K562 (cell line): ENCODE data around the gene IFT122. TPM values are rescaled to one million over a fixed set of nuclear protein-coding genes. Genes with fewer than 3 reads are reported as not detected.

Experiments
- ATAC-seq: fragments of 200-7000 bp; cut with Tn5 transposase; 3 replicates; pipeline ENCODE4 v1.9.1; 2020; ENCODE audit warnings: moderate library complexity
- BruUV-seq: library from RNA; stranded (reverse); fragments of 400-500 nt; replicated peaks from 2 replicates; lab custom pipeline; 2021; lab: Mats Ljungman, UMichigan
- CTCF ChIA-PET: fragments of 300-600 bp; formaldehyde crosslinking; extraction: SDS; loops from one replicate; lab custom pipeline; 2021; ENCODE audit warnings: low intra/inter-chr PET ratio; lab: Yijun Ruan, JAX
- POLR2A ChIA-PET: fragments of 300-600, 350-650 bp; sonication (Branson Sonifier 250); formaldehyde crosslinking; extraction: SDS; loops from one replicate; lab custom pipeline; 2021; ENCODE audit warnings: antibody characterized with exemption, inconsistent platforms; lab: Yijun Ruan, JAX
- DNase-seq, 4 experiments: peaks; one replicate each; pipeline versions ENCODE4 v3.0.0 to v3.0.0-alpha.2; 2011 to 2018; ENCODE audit warnings: low spot score in 3 of 4, mixed read lengths in 3 of 4; ENCODE audit errors: extremely low read depth in 1 of 4
- FAIRE-seq: peaks from 2 replicates; lab custom pipeline; 2011; peaks lifted over from hg19 to GRCh38; lab: Jason Lieb, UNC
- H2AFZ ChIP-seq: 2 replicates; pipeline ENCODE4 v1.6.0; 2011; ENCODE audit warnings: low read depth, low read length, control low read depth, inconsistent platforms
- H3K27ac ChIP-seq: fragments of 200-600 bp; 3 replicates; pipeline ENCODE4 v1.8.0; 2011; ENCODE audit warnings: low read depth, mild to moderate bottlenecking, control low read depth, inconsistent platforms, low read length, moderate library complexity, mixed read lengths; ENCODE audit errors: extremely low read depth
- H3K27me3 ChIP-seq, 2 experiments: fragments of 300-600 bp in 1 of 2; 2 replicates in 1 of 2; 3 replicates in 1 of 2; pipeline versions ENCODE4 v1.6.0 to v1.8.0; 2011; ENCODE audit warnings: inconsistent platforms in 2 of 2, low read length in 2 of 2, mild to moderate bottlenecking in 1 of 2, mixed read lengths in 1 of 2, moderate library complexity in 1 of 2; ENCODE audit not compliant: control insufficient read depth in 2 of 2, insufficient read depth in 2 of 2
- H3K36me3 ChIP-seq: fragments of 300-600 bp; 3 replicates; pipeline ENCODE4 v1.8.0; 2011; ENCODE audit warnings: mild to moderate bottlenecking, low read length, inconsistent platforms; ENCODE audit not compliant: control insufficient read depth, insufficient read depth
- H3K4me1 ChIP-seq, 2 experiments: fragments of 200-600 bp in 1 of 2; replicated peaks in 1 of 2; 2 replicates in 1 of 2; 3 replicates in 1 of 2; pipeline versions ENCODE4 v1.5.1 to v1.8.0; 2011; ENCODE audit warnings: inconsistent platforms in 2 of 2, low read length in 2 of 2, mild to moderate bottlenecking in 1 of 2, mixed read lengths in 1 of 2, moderate library complexity in 1 of 2; ENCODE audit not compliant: control insufficient read depth in 2 of 2, insufficient read depth in 2 of 2
- H3K4me2 ChIP-seq: 2 replicates; pipeline ENCODE4 v1.6.1; 2011; ENCODE audit warnings: low read length, control low read depth, inconsistent platforms, mixed read lengths; ENCODE audit not compliant: insufficient read depth
- H3K4me3 ChIP-seq: fragments of 200-600 bp; sonication (generic), shearing (Covaris generic); 2 replicates; pipeline ENCODE4 v1.5.1; 2016; ENCODE audit warnings: control low read depth, inconsistent platforms
- H3K79me2 ChIP-seq: fragments of 200-600 bp; 3 replicates; pipeline ENCODE4 v1.8.0; 2011; ENCODE audit warnings: low read length, inconsistent platforms; ENCODE audit not compliant: control insufficient read depth, insufficient read depth
- H3K9ac ChIP-seq, 2 experiments: 2 replicates each; pipeline versions ENCODE4 v1.6.0 to v1.6.1; 2011; ENCODE audit warnings: low read depth in 2 of 2, low read length in 2 of 2, control low read depth in 1 of 2, inconsistent platforms in 1 of 2, mild to moderate bottlenecking in 1 of 2, mixed read lengths in 1 of 2; ENCODE audit not compliant: insufficient read depth in 1 of 2
- H3K9me1 ChIP-seq: one replicate; pipeline ENCODE4 v1.6.0; 2011; ENCODE audit warnings: inconsistent platforms, mild to moderate bottlenecking, low read length, moderate library complexity; ENCODE audit not compliant: control insufficient read depth, insufficient read depth
- H3K9me3 ChIP-seq: replicated peaks from 2 replicates; pipeline ENCODE4 v1.5.1; 2011; ENCODE audit warnings: low read depth, low read length, inconsistent platforms; ENCODE audit not compliant: control insufficient read depth, insufficient read depth
- H4K20me1 ChIP-seq: replicated peaks from 2 replicates; pipeline ENCODE4 v1.6.1; 2011; ENCODE audit warnings: low read length, inconsistent platforms, mixed read lengths; ENCODE audit not compliant: control insufficient read depth, insufficient read depth
- ARID2 ChIP-seq: fragments of 450-650 bp; IDR thresholded peaks from 2 replicates; pipeline ENCODE4 v1.6.1; 2017; ENCODE audit warnings: antibody characterized with exemption, mild to moderate bottlenecking
- CC2D1A ChIP-seq: fragments of 450-650 bp; IDR thresholded peaks from 2 replicates; pipeline ENCODE4 v1.6.1; 2017; ENCODE audit warnings: mild to moderate bottlenecking
- CCAR2 ChIP-seq: fragments of 200-400 bp; formaldehyde crosslinking; IDR thresholded peaks from 2 replicates; pipeline ENCODE4 v1.6.1; 2017; ENCODE audit warnings: mild to moderate bottlenecking, low read depth, low read length
- EGR1 ChIP-seq: fragments of 450-650 bp; conservative IDR thresholded peaks from 2 replicates; pipeline ENCODE4 v1.6.1; 2017; ENCODE audit warnings: mild to moderate bottlenecking
- ELF1 ChIP-seq: fragments of 200-800 bp; sonication (Bioruptor generic); IDR thresholded peaks from 2 replicates; pipeline ENCODE4 v1.6.1; 2016; ENCODE audit warnings: missing genetic modification characterization, missing compliant biosample characterization
- MED1 ChIP-seq: sonication (generic); formaldehyde crosslinking; IDR thresholded peaks from 2 replicates; pipeline ENCODE4 v1.8.1; 2023; ENCODE audit warnings: missing genetic modification reagents, borderline replicate concordance
- MIER1 ChIP-seq: fragments of 450-650 bp; IDR thresholded peaks from 2 replicates; pipeline ENCODE4 v1.6.1; 2016; ENCODE audit warnings: antibody characterized with exemption, mild to moderate bottlenecking, low read depth
- MTA1 ChIP-seq: fragments of 450-650 bp; IDR thresholded peaks from 2 replicates; pipeline ENCODE4 v1.6.1; 2017; ENCODE audit warnings: borderline replicate concordance
- NBN ChIP-seq: fragments of 450-650 bp; IDR thresholded peaks from 2 replicates; pipeline ENCODE4 v1.6.1; 2016; ENCODE audit warnings: low read depth, mild to moderate bottlenecking
- NELFE ChIP-seq: IDR thresholded peaks from 2 replicates; pipeline ENCODE4 v1.6.1; 2011; ENCODE audit warnings: mild to moderate bottlenecking; ENCODE audit not compliant: insufficient read depth, insufficient read length
- NFXL1 ChIP-seq: fragments of 450-650 bp; formaldehyde crosslinking; IDR thresholded peaks from 2 replicates; pipeline ENCODE4 v1.4.0; 2021; ENCODE audit warnings: mild to moderate bottlenecking
- NR4A1 ChIP-seq, 2 experiments: fragments of 250-450 bp in 1 of 2; fragments of 450-650 bp in 1 of 2; sonication (Bioruptor Pico) in 1 of 2; IDR thresholded peaks; 2 replicates each; pipeline versions ENCODE4 v1.4.0 to v1.6.1; 2016 to 2020; ENCODE audit warnings: mild to moderate bottlenecking in 2 of 2, missing compliant biosample characterization in 1 of 2, missing genetic modification characterization in 1 of 2, moderate library complexity in 1 of 2
- RNF2 ChIP-seq: sonication (generic); IDR thresholded peaks from 2 replicates; pipeline ENCODE4 v1.6.1; 2016
- SIX5 ChIP-seq, 2 experiments: IDR thresholded peaks; 2 replicates each; pipeline ENCODE4 v1.6.1; 2011; ENCODE audit warnings: low read length in 2 of 2, borderline replicate concordance in 1 of 2, low read depth in 1 of 2, mild to moderate bottlenecking in 1 of 2, moderate library complexity in 1 of 2; ENCODE audit not compliant: insufficient read depth in 1 of 2
- TGIF2 ChIP-seq: sonication (generic); formaldehyde crosslinking; IDR thresholded peaks from 2 replicates; pipeline ENCODE4 v1.8.1; 2022; ENCODE audit warnings: mild to moderate bottlenecking, missing genetic modification reagents, moderate library complexity
- ZFP30 ChIP-seq: fragments of 250-450 bp; sonication (Bioruptor Pico); IDR thresholded peaks from 2 replicates; pipeline ENCODE4 v1.8.0; 2022; ENCODE audit warnings: moderate library complexity, mild to moderate bottlenecking, inconsistent platforms, borderline replicate concordance
- ZNF23 ChIP-seq: fragments of 250-450 bp; sonication (Bioruptor Pico); IDR thresholded peaks from 2 replicates; pipeline ENCODE4 v1.4.0; 2020; ENCODE audit warnings: mild to moderate bottlenecking
- ZNF24 ChIP-seq: fragments of 450-650 bp; IDR thresholded peaks from 2 replicates; pipeline ENCODE4 v1.6.1; 2016
- WGBS: fragments of 100-300 bp; shearing (Covaris generic); methylation state at CpG from one replicate; pipeline ENCODE4 v1.1.6; 2016; ENCODE audit warnings: low coverage, mixed read lengths; ENCODE audit not compliant: insufficient coverage; ENCODE audit errors: missing lambda C conversion rate; 5-methylcytosine and 5-hydroxymethylcytosine counted together
- in situ Hi-C: fragments of 300-500 bp; cut with MboI; formaldehyde crosslinking; loops from 4 replicates; pipeline ENCODE4 v1.15.0; 2018; ENCODE audit warnings: inconsistent platforms, mixed read lengths
- intact Hi-C: fragments of 100-400 bp; cut with micrococcal nuclease; formaldehyde crosslinking; loops from 2 replicates; pipeline ENCODE4 v1.14.2; 2022
- polyA plus RNA-seq, 8 experiments: library from polyadenylated mRNA; depleted of rRNA in 4 of 8; stranded (reverse) in 5 of 8; unstranded in 3 of 8; fragments of >200 nt; fragmentation: Nextera tagmentation in 2 of 8; fragmentation: Illumina TruSeq in 1 of 8; extraction: Ambion mirVana in 2 of 8; extraction: Trizol in 1 of 8; gene quantifications; 2 replicates each; pipeline versions ENCODE4 v1.2.1 to v1.2.3, GENCODE V29; 2011 to 2014; ENCODE audit warnings: inconsistent platforms in 1 of 8, missing spikeins in 1 of 8
- total RNA-seq, 7 experiments: library from RNA; depleted of rRNA in 6 of 7; stranded (reverse); fragments of >200 nt in 6 of 7; fragmentation: Illumina TruSeq in 2 of 7; extraction: Trizol in 2 of 7; gene quantifications; 2 replicates each; pipeline versions ENCODE4 v1.2.1 to v1.2.3, GENCODE V29; 2011 to 2021; ENCODE audit warnings: low replicate concordance in 1 of 7

The IFT122 gene
- total and polyA plus RNA-seq, 9 of the 15 experiments (the other 6 are each of a cell fraction or from before 2014, with no cell fraction given): 2.4 to 11.5 (median 7.7) TPM

DNA sequence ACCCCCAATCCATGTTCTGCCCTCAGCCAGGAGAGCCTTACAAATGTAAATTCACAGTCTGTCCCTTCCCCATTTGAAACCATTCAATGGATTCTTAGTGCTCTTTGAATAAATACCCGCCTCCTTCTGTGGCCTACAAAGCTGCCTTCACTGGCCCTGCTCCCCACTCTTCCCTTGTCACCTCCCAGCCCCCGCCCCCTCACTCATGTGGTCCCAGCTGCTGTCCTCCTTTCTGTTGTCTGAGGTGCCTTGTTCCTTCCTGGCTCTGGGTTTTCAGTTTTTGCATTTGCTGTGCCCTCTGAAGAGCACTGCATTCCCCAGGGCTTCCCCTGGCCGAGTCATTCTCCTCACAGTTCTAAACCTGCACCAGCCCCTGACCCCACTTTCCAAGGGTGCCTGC is 14.8 kb upstream of the IFT122 start:
- peak in 1 of 4 experiments; percentile 24 for DNase-seq
- FAIRE-seq: no peak
- no peaks in the 10 kb centered on the region for H3K9me3 ChIP-seq
- BruUV-seq: no TSS peak
- ATAC-seq: no peak
- no peaks in the 10 kb centered on the region for H3K79me2 ChIP-seq
- TF ChIP-seq RNF2 (no peak), CCAR2 (no peak), ZFP30 (no peak), CC2D1A (no peak), NFXL1 (CRISPR knock-in tag) (no peak), EGR1 (peak; percentile 40; the same call in 1 of the 2 replicates), MED1 (CRISPR knock-in tag) (no peak)
- H3K4me3 ChIP-seq: no peak overlapping the region
- in situ Hi-C loops: no loop called here
- no peak overlapping the region for H3K4me2 ChIP-seq
- peaks cover 14% of the 10 kb centered on the region; the same call in 2 of the 3 replicates for H3K36me3 ChIP-seq
- H3K9me1 ChIP-seq: no peaks in the 10 kb centered on the region
- peak overlapping the region; percentile 54; the same call in 1 of the 2 replicates for H2AFZ ChIP-seq
- peak overlapping the region in 1 of 2 experiments; percentile 62; a peak in 1 of 4 replicates for H3K9ac ChIP-seq
- H3K27me3 ChIP-seq: no peaks in the 10 kb centered on the region
- H3K4me1 ChIP-seq: peaks cover 28 to 31% of the 10 kb centered on the region in 2 experiments; a peak in 4 of 5 replicates
- 39% methylated on average over 3 of the region's 3 CpGs for WGBS
- POLR2A ChIA-PET: interaction anchor here (1.0 to 6.2 kb wide), 3 partner anchors 9 to 15 kb away, joined by 3 to 67 read pairs (median 26); partner anchors contain the start of genes IFT122 and MBD4
- CTCF ChIA-PET: no interaction called here
- H4K20me1 ChIP-seq: no peaks in the 10 kb centered on the region
- no peak overlapping the region for H3K27ac ChIP-seq
- intact Hi-C loops: no loop called here

DNA sequence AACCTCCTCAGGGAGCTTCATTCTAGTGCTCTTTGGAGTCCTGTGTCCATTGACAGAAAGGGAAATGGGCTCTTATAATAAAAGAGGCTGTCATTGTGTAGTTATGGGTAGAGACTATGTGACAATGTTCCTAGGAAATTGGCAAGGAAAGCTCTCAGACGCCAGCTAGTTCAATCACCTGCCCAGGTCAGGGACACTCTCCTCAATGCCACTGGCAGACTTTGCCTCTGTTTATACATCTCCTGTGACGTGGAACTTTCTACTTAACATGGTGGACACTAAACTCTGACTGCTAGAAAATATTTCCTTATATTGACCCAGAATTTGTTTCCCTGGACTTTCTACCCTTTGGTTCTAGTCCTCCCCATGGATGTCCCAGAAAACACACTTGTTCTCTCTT is 14.4 kb upstream of the IFT122 start:
- in situ Hi-C loops (no loop called here), intact Hi-C loops (no loop called here)
- Histone ChIP-seq H3K4me3 (no peak overlapping the region), H3K9me1 (no peaks in the 10 kb centered on the region), H3K4me1 (peaks cover 28 to 31% of the 10 kb centered on the region in 2 experiments; a peak in 4 of 5 replicates), H3K27ac (no peak overlapping the region), H3K9me3 (no peaks in the 10 kb centered on the region), H3K9ac (no peak overlapping the region), H4K20me1 (no peaks in the 10 kb centered on the region), H3K27me3 (no peaks in the 10 kb centered on the region), H3K36me3 (peaks cover 15% of the 10 kb centered on the region; the same call in 2 of the 3 replicates), H2AFZ (peak overlapping the region; percentile 54; the same call in 1 of the 2 replicates), H3K4me2 (no peak overlapping the region), H3K79me2 (no peaks in the 10 kb centered on the region)
- ChIA-PET POLR2A (interaction anchor here (1.0 to 6.2 kb wide), 3 partner anchors 8 to 14 kb away, joined by 3 to 67 read pairs (median 26); partner anchors contain the start of genes IFT122 and MBD4), CTCF (no interaction called here)
- no TSS peak for BruUV-seq
- no peak for DNase-seq
- no peak for FAIRE-seq
- no peak for TF ChIP-seq ELF1 (tag)
- TF ChIP-seq TGIF2 (CRISPR knock-in tag): no peak
- TF ChIP-seq NR4A1 (CRISPR knock-in tag; IDR thresholded peaks at IDR 0.05): no peak
- no peak for TF ChIP-seq NR4A1 (tag; IDR thresholded peaks at IDR 0.05)
- no peak for TF ChIP-seq ZNF23
- no peak for TF ChIP-seq NBN
- no peak for TF ChIP-seq MTA1
- no peak for TF ChIP-seq NELFE
- TF ChIP-seq SIX5 (IDR thresholded peaks at IDR 0.05; ENCODE audit: borderline replicate concordance in 1 of 2, insufficient read depth in 1 of 2, low read depth in 1 of 2, low read length in 2 of 2): no peak
- no peak for TF ChIP-seq ARID2
- no peak for TF ChIP-seq MIER1
- no peak for TF ChIP-seq ZNF24
- no peak for ATAC-seq
- 67% methylated on average over 2 of the region's 2 CpGs for WGBS
